ENCODE results near the gene DLG2.

GRCh38 chr11:83571302-83571701 lies 2055.8 kb downstream of the DLG2 start:
- TF ChIP-seq POLR2A (IDR thresholded peaks at IDR 0.05) (no peak), CTCF (IDR thresholded peaks at IDR 0.05) (no peak)

Data from uterus (tissue), 2 donors.